Right renal pelvis (tissue), 4 donors: ENCODE measurements around the gene ELOF1. TPM values are rescaled to one million over a fixed set of nuclear protein-coding genes. Genes with fewer than 3 reads are reported as not detected.

Experiments
- DNase-seq, 4 donors: peaks; one replicate each; pipeline ENCODE4 v3.0.0-alpha.2; 2013; ENCODE audit warnings: low read depth in 4 of 4, low spot score in 3 of 4, missing footprints in 1 of 4
- polyA plus RNA-seq, 4 donors: library from polyadenylated mRNA; unstranded; fragments of 120-200 nt; gene quantifications; one replicate each; pipeline ENCODE4 v1.2.1, GENCODE V29; 2013; ENCODE audit not compliant: insufficient read length in 4 of 4

ELOF1 gene
- polyA plus RNA-seq, 4 donors: 47.1 to 58.9 (median 50.0) TPM

DNA sequence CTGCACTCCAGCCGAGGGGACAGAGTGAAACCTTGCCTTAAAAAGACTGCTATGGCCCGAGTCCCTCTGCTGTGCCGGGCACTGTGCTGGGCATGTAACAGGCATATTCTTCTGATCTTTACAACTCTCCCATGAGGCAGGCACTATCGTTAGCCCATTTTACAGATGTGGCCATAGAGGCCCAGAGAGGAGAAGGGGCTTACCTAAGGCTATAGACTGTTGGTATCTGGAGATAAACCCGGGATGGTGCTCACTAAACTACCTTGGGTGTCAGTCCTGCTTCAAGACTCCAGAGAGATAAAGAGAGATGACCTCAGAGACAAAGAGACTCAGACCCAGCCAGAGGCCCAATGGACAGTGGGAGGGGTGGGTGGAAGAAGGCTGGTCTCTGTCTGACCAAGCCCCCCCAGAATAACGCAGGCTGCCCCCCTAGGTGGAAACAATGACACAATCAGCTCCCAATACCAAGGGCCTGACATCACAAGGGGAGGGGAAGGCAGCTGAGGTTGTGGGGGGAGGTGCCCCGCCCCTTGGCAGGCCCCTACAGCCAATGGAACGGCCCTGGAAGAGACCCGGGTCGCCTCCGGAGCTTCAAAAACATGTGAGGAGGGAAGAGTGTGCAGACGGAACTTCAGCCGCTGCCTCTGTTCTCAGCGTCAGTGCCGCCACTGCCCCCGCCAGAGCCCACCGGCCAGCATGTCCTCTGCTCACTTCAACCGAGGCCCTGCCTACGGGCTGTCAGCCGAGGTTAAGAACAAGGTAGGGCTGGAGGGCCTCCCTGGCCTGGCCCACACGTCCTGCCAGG, 20.6 kb downstream of the ELOF1 start, which contains the start of gene CNN1:
Gene CNN1, plus strand, starts transcription at position 620 of the 805 bp plus-strand sequence. Its CDS starts 77 bp downstream, at position 697.
- no peak for DNase-seq

DNA sequence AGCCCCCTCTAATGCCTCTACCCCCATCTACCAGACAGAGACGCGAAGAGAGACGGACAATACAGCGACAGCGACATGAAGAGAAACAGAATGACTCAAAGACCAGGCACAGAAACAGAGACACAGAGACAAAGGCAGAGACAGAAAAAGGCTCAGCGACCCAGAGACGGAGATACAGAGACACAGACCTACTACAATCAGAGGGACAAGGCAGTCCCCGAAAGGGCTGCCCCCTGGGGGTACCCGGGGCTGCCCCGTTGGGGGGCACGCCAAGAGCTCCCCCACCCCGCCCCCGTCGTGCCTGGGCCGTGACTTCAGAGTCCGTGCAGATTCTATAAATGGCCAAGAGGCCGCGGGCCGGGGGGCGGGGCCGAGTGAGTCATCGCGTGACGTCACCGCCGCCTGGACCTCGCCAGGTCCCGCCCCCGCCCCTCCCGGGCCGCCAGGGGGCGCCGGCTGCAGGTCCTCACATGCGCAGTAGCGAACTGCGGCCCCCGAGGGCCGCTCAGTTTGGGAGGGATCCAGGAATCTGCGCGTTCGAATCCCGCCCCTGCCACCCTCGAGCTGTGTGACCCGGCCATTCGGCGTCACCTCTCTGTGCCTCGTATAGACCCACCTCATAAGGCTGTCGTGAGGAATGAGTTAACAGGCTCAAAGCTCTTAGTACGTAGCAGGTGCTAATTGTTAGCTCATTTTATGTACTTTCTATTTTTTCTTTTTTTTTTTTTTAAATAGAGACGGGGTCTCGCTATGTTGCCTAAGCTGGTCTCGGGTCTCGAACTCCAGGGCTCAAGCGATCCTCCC, 23.0 kb downstream of the ELOF1 start:
- DNase-seq: peak; percentile 63 to 75 (median 68)

DNA sequence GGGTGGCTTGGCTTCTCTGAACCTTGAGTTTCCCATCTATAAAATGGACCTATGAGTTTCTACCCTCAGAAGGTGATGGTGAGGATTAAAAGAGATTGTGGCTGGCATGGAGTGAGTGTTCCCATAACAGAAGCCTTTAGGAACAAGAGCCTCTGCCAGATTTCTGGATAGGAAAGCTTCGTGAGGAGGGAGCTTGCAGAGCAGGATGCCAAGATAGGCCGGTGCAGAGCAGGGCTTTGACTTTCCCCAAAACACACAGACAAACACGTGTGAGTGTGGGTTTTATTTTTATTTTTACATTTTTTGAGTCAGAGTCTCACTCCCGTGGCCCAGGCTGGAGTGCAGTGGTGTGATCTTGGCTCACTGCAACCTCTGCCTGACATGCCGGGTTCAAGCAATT, 24.1 kb downstream of the ELOF1 start:
- DNase-seq: no peak

DNA sequence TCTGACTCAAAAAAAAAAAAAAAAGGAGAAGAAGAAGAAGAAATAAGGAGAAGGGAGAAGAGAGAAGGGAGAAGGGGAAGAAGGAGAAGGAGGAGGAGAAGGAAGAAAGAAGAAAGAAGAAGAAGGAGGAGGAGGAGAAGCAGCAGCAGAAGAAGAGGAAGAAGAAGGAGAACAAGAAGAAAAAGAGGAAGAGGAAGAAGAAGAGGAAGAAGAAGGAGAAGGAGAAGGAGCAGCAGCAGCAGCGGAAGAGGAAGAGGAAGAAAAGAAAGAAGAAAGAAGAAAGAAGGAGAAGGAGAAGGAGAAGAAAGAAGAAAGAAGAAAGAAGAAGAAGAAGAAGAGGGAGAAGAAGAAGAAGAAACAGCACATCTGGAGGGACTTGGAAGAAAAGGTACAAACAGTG, 24.5 kb downstream of the ELOF1 start:
- no peak for DNase-seq

DNA sequence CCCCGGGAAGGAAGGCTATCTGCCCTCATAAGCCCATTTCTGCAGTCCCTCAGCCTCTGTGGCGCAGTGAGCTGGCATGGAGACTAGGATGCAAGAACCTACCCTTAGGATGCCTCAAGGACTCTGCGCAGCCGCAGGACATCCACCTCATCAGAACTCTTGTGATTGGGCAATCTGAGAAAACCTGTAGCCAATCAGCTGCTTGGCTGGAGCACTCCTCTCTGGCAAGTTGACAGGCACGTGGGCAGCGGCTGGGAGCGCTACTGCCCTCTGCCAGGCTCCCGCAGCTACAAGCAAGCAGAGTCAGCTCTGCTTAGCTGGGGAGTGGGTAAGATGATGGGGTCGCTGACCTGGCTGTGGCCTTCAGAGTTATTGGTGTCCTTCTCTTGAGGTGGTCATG, 28.6 kb downstream of the ELOF1 start:
- peak in 1 of 4 donors; percentile 33 for DNase-seq

DNA sequence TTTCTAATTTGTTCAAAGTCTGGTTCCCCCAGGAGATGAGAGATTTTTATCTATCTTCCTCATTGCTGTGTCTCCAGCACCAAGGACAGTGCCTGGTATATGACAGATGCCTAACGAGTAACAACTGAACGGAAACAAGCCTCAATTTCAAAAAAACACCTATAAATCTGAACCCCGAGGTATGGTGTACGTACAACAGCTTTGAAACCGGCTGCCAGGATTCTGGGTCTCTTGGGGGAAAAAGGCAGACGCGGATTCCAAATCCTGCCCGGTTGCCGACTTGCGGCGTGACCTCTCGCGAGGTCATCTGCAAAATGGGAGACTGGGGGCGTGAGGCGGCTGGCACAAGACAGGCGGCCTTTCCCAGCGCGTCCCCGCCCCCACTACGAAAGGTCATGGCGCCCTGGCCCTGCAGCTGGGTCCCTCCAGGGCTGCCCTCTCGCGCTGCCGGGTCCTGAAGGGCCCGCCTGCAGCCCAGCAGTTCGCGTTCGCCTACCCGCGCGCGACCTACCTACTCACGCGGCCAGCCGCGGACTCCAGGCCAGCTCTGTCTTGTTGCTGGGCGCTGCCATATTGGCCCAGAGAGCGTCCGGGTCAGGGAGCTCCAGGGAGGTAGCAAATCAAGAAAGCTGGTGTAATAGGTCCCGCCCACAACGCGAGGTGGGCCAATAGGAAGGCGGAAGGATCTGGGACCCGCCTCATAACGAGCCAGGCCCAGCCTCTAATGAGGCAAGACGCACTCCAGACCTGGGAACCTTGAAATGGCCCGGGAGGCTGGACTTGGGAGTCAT, 30.3 kb downstream of the ELOF1 start, which contains the start of gene ECSIT:
Gene ECSIT, minus strand, starts transcription at position 584 of the 791 bp plus-strand sequence. CDS start 9,964 bp downstream, outside the sequence.
- peak; percentile 90 to 96 (median 94) for DNase-seq

DNA sequence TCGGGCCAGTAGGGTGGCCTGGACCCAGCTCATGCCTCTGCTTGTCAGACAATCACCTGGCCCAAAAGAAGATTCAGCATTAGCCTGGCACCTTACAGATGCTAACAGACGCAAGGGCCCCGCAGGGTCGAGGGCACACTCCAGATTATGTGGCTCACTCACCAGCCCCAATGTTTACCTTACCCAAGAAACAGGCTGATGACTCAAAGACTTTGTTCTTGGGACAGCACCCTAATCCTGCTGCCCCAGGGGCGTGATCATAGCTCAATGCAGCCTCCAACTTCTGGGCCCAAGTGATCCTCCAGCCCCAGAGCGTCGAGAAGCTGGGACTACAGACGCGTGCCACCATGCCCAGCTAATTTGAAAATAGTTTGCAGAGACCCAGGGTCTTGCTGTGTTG, 39.9 kb downstream of the ELOF1 start:
- no peak for DNase-seq

DNA sequence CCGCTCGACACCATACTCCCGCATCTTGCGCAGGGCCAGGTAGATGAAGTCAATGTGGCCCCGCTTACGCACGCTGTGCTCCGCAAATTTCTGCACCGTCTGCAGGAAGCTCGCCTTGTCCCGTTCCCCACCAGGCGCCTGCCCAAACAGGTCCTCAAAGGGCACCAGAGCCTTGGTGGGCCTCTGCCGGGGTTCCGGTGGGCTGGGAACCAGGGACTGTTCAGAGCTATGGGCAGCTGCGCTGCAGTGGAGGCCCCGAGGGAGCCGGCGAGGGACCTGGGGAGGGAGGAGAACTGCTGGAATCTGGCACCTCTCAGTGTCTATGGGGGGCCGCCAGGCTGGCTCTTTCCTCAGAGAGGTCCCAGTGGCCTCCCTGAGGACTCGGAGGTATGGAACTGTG, 45.1 kb downstream of the ELOF1 start:
- DNase-seq: no peak

DNA sequence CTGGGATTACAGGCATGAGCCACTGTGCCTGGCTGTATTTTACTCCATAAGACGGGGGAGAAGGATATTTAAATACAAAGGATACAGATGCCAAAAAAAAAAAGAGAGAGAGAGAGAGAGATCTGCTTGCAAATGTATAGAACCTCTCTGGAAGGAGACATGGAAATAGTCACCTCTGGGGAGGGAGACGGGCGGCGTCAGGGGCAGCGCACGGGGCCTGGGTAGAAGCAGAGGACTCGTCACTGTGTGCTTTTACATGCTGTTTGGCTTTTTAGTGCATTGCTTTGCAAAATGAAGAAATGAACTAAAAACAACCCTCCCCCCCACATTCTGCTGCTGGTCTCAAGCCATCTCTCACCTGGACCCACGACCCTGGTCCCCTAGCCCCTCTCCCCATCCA, 48.6 kb downstream of the ELOF1 start:
- DNase-seq: no peak

DNA sequence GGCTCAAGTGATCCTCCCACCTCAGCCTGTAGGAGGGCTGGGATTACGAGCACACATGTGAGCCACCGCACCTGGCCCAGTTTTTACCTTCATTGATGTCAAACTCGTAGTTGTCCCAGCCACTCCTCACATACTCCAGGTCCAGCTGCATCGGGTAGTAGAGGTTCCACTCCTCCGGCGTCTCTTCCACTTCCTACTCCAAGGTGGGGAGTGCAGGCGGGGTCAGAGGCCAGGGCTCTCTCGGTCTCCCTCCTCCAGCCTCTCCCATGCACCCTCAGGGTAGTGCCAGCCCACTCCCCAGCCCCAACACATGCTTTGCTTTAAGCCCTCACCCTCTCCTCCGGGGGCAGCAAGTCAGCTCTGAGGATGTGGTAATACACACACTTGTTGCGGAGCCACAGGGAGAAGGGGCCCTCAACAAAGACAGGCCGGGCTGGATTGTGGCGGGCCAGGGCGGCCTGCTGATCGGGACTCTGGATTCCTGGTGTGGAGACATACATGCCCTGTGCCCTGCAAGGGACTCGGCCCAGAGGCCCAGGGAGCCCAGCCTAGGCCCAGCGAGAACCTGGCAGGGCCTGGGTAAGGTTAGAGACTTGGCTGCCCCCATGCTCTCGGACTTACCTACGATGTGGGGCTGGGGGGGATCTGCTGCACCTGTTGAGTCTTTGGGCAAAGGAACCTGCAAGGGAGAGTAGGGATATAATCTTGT, 51.5 kb downstream of the ELOF1 start:
- no peak for DNase-seq

DNA sequence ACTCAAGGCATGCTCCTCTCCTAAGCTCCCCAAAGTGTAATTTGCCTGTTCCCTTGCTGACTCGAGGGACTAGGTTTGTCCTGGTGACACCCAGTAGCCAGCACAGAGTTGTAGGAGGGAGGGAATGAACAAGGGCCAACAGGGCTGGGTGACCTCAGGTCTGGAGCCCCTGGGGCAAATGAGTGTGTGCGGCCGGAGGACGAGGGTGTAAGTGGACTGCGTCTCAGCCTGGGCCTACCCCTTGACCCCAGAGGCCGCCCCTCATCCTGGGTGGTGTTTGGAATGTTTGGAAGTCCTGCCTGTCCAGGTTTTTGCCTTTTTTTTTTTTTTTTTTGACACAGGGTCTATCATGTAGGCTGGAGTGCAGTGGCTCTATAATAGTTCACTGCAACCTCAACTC, 52.1 kb downstream of the ELOF1 start:
- DNase-seq: no peak

DNA sequence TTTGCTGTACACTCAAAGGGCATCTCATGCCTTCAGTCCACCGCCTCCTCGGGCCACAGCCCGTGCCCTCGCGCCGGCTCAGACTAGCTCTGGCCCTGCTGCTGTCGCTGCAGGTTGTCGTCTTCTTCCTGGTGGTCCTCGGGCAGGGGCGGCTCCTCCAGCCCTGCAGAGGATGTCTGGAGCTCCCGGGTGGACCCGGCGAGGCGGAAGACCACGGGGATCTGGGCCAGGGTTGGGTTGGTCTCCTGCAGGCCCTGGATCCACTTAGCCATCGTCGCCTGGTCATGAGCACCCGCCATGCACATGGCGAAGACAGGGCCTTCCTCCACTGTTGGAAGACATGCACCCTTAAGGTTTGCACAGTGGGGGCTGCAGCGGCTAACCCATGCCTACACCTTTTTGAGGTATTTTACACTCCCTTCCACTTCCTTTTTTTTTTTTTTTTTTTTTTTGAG, 52.9 kb downstream of the ELOF1 start:
- no peak for DNase-seq

DNA sequence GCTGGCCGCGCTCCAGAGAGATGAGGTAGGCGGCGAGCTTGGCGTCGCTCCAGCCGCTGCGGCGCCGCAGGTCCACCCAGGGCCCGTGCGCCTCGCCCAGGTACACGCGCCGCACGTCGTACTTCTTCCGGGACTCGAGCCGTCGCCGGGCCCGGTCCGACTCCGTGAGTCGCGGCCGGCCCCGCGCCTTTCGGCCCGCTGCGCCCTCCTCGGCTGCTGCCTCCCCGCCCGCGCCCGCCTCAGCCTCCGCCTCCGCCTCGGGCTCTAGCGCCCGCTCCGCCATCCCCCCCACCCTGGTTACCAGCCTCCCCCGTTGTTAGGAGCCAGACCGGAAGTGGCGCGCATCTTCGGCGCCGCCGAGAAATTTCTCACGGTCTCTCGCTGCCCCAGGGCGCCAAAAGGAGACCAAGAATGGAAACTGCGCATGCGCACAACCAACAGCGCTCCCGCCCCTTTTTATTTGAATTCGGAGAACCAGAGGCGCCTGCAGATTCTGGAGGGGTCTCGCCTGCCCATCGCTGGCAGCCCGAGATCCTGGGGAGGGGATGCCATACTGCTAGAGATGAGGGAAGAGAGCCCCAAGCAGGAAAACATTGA, 53.4 kb downstream of the ELOF1 start, which contains the start of gene ZNF653:
Gene ZNF653, minus strand, starts transcription at position 336 of the 597 bp plus-strand sequence. Its CDS starts 53 bp downstream, at position 283.
- DNase-seq: peak; percentile 92 to 96 (median 94)

DNA sequence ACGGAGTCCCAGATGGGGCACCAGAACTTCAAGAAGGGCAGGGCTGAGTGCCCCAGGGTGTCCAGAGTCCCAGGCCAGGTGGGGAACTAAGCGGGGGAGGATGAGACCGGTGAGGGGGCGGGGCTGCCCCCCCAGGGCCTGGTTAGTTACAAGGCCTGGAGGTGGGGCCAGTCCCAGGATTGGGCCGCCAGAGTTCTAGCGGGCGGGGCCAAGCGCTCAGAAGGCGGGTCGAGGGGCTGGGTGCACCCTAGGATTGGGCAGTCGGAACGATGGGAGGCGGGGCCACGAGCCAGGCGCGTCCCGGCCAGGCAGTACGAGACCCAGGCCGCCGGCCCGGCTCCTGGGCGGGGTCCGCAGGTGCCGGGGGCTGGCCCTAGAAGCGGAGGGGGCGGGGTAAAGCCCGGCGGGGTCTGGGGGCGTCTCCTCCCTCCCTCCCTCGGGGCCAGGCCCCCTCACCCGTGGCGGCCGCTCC, 54.0 kb downstream of the ELOF1 start:
- peak; percentile 85 to 89 (median 87) for DNase-seq

DNA sequence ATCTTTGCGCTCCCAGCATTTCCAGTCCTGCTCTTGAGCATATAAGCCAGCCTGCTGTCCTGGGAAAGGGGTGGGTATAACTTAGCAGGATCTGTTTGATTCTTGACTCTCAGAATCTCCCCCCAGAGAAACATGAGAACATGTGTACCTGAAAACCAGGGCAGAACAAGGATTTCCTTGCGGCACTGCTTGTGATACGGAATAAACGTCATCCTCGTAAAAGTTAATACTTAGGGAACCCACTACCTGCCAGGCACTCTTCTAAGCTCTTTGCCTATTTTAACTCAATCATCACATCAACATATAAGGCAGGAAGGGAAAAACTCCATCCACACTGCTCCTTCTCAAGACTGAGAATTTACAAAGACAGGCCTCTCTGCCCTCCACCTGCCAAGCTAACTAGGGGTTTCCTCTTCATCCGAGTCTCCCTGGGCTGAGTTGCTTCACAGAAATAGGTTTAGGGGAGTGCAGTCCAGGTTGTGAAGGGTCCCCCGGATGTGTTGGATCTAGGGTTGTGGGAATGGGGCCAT, 54.5 kb downstream of the ELOF1 start:
- DNase-seq: no peak
